Calu3 (cell line): Measurements from ENCODE around the gene CACNA2D1. TPM values are rescaled to one million over a fixed set of nuclear protein-coding genes. Genes with fewer than 3 reads are reported as not detected.

ENCODE experiments used
- BruUV-seq: library from RNA; stranded (reverse); fragments of 400-500 nt; replicated peaks from 2 replicates; lab custom pipeline; 2021; lab: Mats Ljungman, UMichigan
- CTCF ChIA-PET: fragments of 300-600 bp; sonication (Branson Sonifier 250); formaldehyde crosslinking; loops from one replicate; lab custom pipeline; 2022; ENCODE audit warnings: antibody characterized with exemption; lab: Charles Lee
- DNase-seq: peaks from one replicate; pipeline ENCODE4 v3.0.0; 2022
- H3K27ac Mint-ChIP-seq: one replicate; pipeline ENCODE4 v1.8.0; 2022; ENCODE audit warnings: mixed read lengths; ENCODE audit not compliant: unreplicated experiment
- H3K27me3 Mint-ChIP-seq: one replicate; pipeline ENCODE4 v1.8.0; 2022; ENCODE audit warnings: mixed read lengths; ENCODE audit not compliant: unreplicated experiment
- H3K36me3 Mint-ChIP-seq: one replicate; pipeline ENCODE4 v1.8.0; 2022; ENCODE audit warnings: mild to moderate bottlenecking, moderate library complexity, mixed read lengths; ENCODE audit not compliant: insufficient read depth, unreplicated experiment
- H3K4me1 Mint-ChIP-seq: one replicate; pipeline ENCODE4 v1.8.0; 2022; ENCODE audit warnings: mild to moderate bottlenecking, low read depth, mixed read lengths; ENCODE audit not compliant: unreplicated experiment
- H3K4me3 Mint-ChIP-seq: one replicate; pipeline ENCODE4 v1.8.0; 2022; ENCODE audit warnings: mild to moderate bottlenecking, low read depth, moderate library complexity, mixed read lengths; ENCODE audit not compliant: unreplicated experiment
- H3K9me3 Mint-ChIP-seq: one replicate; pipeline ENCODE4 v1.8.0; 2022; ENCODE audit warnings: low read depth, mixed read lengths; ENCODE audit not compliant: unreplicated experiment
- CTCF ChIP-seq: fragments of 200-600 bp; IDR thresholded peaks from one replicate; pipeline ENCODE4 v1.8.0; 2022; ENCODE audit warnings: antibody characterized with exemption; ENCODE audit not compliant: unreplicated experiment
- intact Hi-C: fragments of 100-400 bp; cut with micrococcal nuclease; formaldehyde crosslinking; loops from one replicate; pipeline ENCODE4 v1.10.0; 2022; ENCODE audit not compliant: unreplicated experiment
- total RNA-seq: library from RNA; stranded (reverse); gene quantifications from 2 replicates; pipeline ENCODE4 v1.2.3, GENCODE V29; 2022

Gene CACNA2D1
- total RNA-seq, 1 experiment from 2014 or later, result 10.4 TPM

- DNase-seq, result no peak
- CTCF ChIA-PET, result no interaction called here
- no peaks in the 10 kb centered on the region for H3K9me3 Mint-ChIP-seq
- H3K27ac Mint-ChIP-seq, result no peak overlapping the region
- H3K27me3 Mint-ChIP-seq, result no peaks in the 10 kb centered on the region
- BruUV-seq, result no TSS peak
- intact Hi-C loops, result no loop called here
- no peaks in the 10 kb centered on the region for H3K4me1 Mint-ChIP-seq
- no peak for TF ChIP-seq CTCF
- H3K36me3 Mint-ChIP-seq, result no peaks in the 10 kb centered on the region
- H3K4me3 Mint-ChIP-seq, result no peak overlapping the region
Observed at GRCh38 chr7:82185443-82185842, 258.1 kb downstream of the CACNA2D1 start.

GRCh38 chr7:82183634-82184033 lies 259.9 kb downstream of the CACNA2D1 start:
- Mint-ChIP-seq H3K9me3 (no peaks in the 10 kb centered on the region), H3K36me3 (no peaks in the 10 kb centered on the region), H3K27me3 (no peaks in the 10 kb centered on the region), H3K4me1 (no peaks in the 10 kb centered on the region), H3K27ac (no peak overlapping the region), H3K4me3 (no peak overlapping the region)
- BruUV-seq, result no TSS peak
- CTCF ChIA-PET, result interaction anchor here (0.7 kb wide), 1 partner anchor 75 kb away, joined by 6 read pairs; no protein-coding TSS in a partner anchor
- no peak for TF ChIP-seq CTCF
- no peak for DNase-seq
- intact Hi-C loops, result no loop called here

GRCh38 chr7:82179311-82179710 lies 264.3 kb downstream of the CACNA2D1 start:
- intact Hi-C loops, result no loop called here
- TF ChIP-seq CTCF, result no peak
- Mint-ChIP-seq H3K36me3 (no peaks in the 10 kb centered on the region), H3K4me1 (no peaks in the 10 kb centered on the region), H3K9me3 (no peaks in the 10 kb centered on the region), H3K4me3 (no peak overlapping the region), H3K27me3 (no peaks in the 10 kb centered on the region), H3K27ac (no peak overlapping the region)
- DNase-seq, result no peak
- no TSS peak for BruUV-seq
- CTCF ChIA-PET, result no interaction called here

- Mint-ChIP-seq H3K27ac (no peak overlapping the region), H3K36me3 (no peaks in the 10 kb centered on the region), H3K4me3 (no peak overlapping the region), H3K4me1 (no peaks in the 10 kb centered on the region), H3K27me3 (no peaks in the 10 kb centered on the region), H3K9me3 (no peaks in the 10 kb centered on the region)
- DNase-seq, result no peak
- intact Hi-C loops, result no loop called here
- BruUV-seq, result no TSS peak
- CTCF ChIA-PET, result no interaction called here
- no peak for TF ChIP-seq CTCF
Observed at GRCh38 chr7:82175319-82175718, 268.3 kb downstream of the CACNA2D1 start.
